IMR-90 (cell line): ENCODE measurements around the gene TPRX2. TPM values are rescaled to one million over a fixed set of nuclear protein-coding genes. Genes with fewer than 3 reads are reported as not detected.

ENCODE experiments used
- ATAC-seq: fragments of 200-7000 bp; cut with Tn5 transposase; 2 replicates; pipeline ENCODE4 v1.9.1; 2020; ENCODE audit warnings: low read depth, mild to moderate bottlenecking, moderate library complexity
- BruUV-seq: library from RNA; stranded (reverse); fragments of 400-500 nt; replicated peaks from 2 replicates; lab custom pipeline; 2021; lab: Mats Ljungman, UMichigan
- CTCF ChIA-PET: fragments of 300-600 bp; formaldehyde crosslinking; extraction: SDS; loops from one replicate; lab custom pipeline; 2021; ENCODE audit warnings: antibody characterized with exemption; lab: Yijun Ruan, JAX
- POLR2A ChIA-PET: fragments of 300-600 bp; sonication (Branson Sonifier 250); formaldehyde crosslinking; loops from one replicate; lab custom pipeline; 2022; ENCODE audit warnings: antibody characterized with exemption; ENCODE audit not compliant: unreplicated experiment; lab: Charles Lee
- DNase-seq: peaks from one replicate; pipeline ENCODE4 v3.0.0; 2013
- H2AFZ ChIP-seq: replicated peaks from 2 replicates; pipeline ENCODE3; 2013; ENCODE audit warnings: low read length, mild to moderate bottlenecking; ENCODE audit not compliant: poor library complexity
- H2AK5ac ChIP-seq: 2 replicates; pipeline ENCODE4 v1.6.1; 2013; ENCODE audit warnings: low read depth, low read length, inconsistent platforms
- H2AK9ac ChIP-seq: replicated peaks from 2 replicates; pipeline ENCODE3; 2013; ENCODE audit warnings: mild to moderate bottlenecking, low read depth, low read length, moderate library complexity; ENCODE audit not compliant: poor library complexity
- H2BK120ac ChIP-seq: 2 replicates; pipeline ENCODE4 v1.6.1; 2013; ENCODE audit warnings: low read depth, low read length, inconsistent platforms
- H2BK15ac ChIP-seq: 3 replicates; pipeline ENCODE4 v1.6.1; 2013; ENCODE audit warnings: low read depth, low read length, inconsistent platforms
- H2BK20ac ChIP-seq: 2 replicates; pipeline ENCODE4 v1.6.1; 2013; ENCODE audit warnings: low read depth, mild to moderate bottlenecking, inconsistent platforms, low read length, moderate library complexity
- H2BK5ac ChIP-seq: 2 replicates; pipeline ENCODE4 v1.6.1; 2013; ENCODE audit warnings: mild to moderate bottlenecking, low read depth, low read length, inconsistent platforms; ENCODE audit not compliant: poor library complexity, severe bottlenecking
- H3K14ac ChIP-seq: replicated peaks from 2 replicates; pipeline ENCODE4 v1.6.1; 2013; ENCODE audit warnings: low read depth, low read length, inconsistent platforms
- H3K18ac ChIP-seq: 2 replicates; pipeline ENCODE4 v1.6.1; 2013; ENCODE audit warnings: low read depth, low read length, control low read depth
- H3K23ac ChIP-seq: 2 replicates; pipeline ENCODE4 v1.6.1; 2013; ENCODE audit warnings: low read depth, low read length, inconsistent platforms
- H3K27ac ChIP-seq: 2 replicates; pipeline ENCODE4 v1.5.1; 2013; ENCODE audit warnings: mild to moderate bottlenecking, control low read depth, low read length; ENCODE audit not compliant: insufficient read depth
- H3K27me3 ChIP-seq: 2 replicates; pipeline ENCODE4 v1.6.1; 2013; ENCODE audit warnings: low read length; ENCODE audit not compliant: control insufficient read depth, insufficient read depth
- H3K36me3 ChIP-seq: 2 replicates; pipeline ENCODE4 v1.6.1; 2013; ENCODE audit warnings: low read length, mixed read lengths; ENCODE audit not compliant: control insufficient read depth, insufficient read depth
- H3K4ac ChIP-seq: 2 replicates; pipeline ENCODE4 v1.6.1; 2013; ENCODE audit warnings: low read depth, low read length, inconsistent platforms
- H3K4me1 ChIP-seq: 2 replicates; pipeline ENCODE4 v1.6.1; 2013; ENCODE audit warnings: low read length, mixed read lengths; ENCODE audit not compliant: control insufficient read depth, insufficient read depth
- H3K4me2 ChIP-seq: 2 replicates; pipeline ENCODE4 v1.6.1; 2013; ENCODE audit warnings: low read depth, mild to moderate bottlenecking, control low read depth, low read length, moderate library complexity
- H3K4me3 ChIP-seq: 2 replicates; pipeline ENCODE4 v1.5.1; 2013; ENCODE audit warnings: low read depth, mild to moderate bottlenecking, control low read depth, low read length, moderate library complexity; ENCODE audit not compliant: insufficient read depth
- H3K56ac ChIP-seq: 2 replicates; pipeline ENCODE4 v1.6.1; 2013; ENCODE audit warnings: low read length, inconsistent platforms; ENCODE audit not compliant: insufficient read depth; ENCODE audit errors: extremely low read depth
- H3K79me1 ChIP-seq, 2 experiments: 2 replicates each; pipeline ENCODE4 v1.6.1; 2013; ENCODE audit warnings: low read length in 2 of 2, inconsistent platforms in 1 of 2, low read depth in 1 of 2
- H3K9ac ChIP-seq: 2 replicates; pipeline ENCODE4 v1.6.1; 2013; ENCODE audit warnings: low read depth, low read length, control low read depth
- H3K9me1 ChIP-seq: 2 replicates; pipeline ENCODE4 v1.6.1; 2013; ENCODE audit warnings: low read length, inconsistent platforms; ENCODE audit not compliant: insufficient read depth
- H3K9me3 ChIP-seq: 2 replicates; pipeline ENCODE4 v1.6.1; 2013; ENCODE audit warnings: low read length; ENCODE audit not compliant: control insufficient read depth, insufficient read depth
- H4K20me1 ChIP-seq: 2 replicates; pipeline ENCODE4 v1.6.1; 2013; ENCODE audit warnings: low read length, inconsistent platforms; ENCODE audit not compliant: insufficient read depth
- H4K5ac ChIP-seq: 2 replicates; pipeline ENCODE4 v1.6.1; 2013; ENCODE audit warnings: mild to moderate bottlenecking, low read depth, low read length, control low read depth
- H4K8ac ChIP-seq, 2 experiments: 2 replicates each; pipeline ENCODE4 v1.6.1; 2013; ENCODE audit warnings: low read depth in 2 of 2, low read length in 2 of 2, control low read depth in 1 of 2, inconsistent platforms in 1 of 2
- H4K91ac ChIP-seq: 2 replicates; pipeline ENCODE4 v1.6.1; 2013; ENCODE audit warnings: low read depth, low read length, inconsistent platforms; ENCODE audit not compliant: insufficient read depth
- BHLHE40 ChIP-seq: fragments of 150-350 bp; IDR thresholded peaks from 2 replicates; pipeline ENCODE4 v1.6.1; 2016; ENCODE audit warnings: mild to moderate bottlenecking, low read depth, low read length
- CEBPB ChIP-seq: IDR thresholded peaks from 2 replicates; pipeline ENCODE4 v1.6.1; 2012; ENCODE audit warnings: low read depth, low read length, improper control_type of control experiment
- CHD1 ChIP-seq: IDR thresholded peaks from 2 replicates; pipeline ENCODE4 v1.6.1; 2012; ENCODE audit warnings: low read depth, low read length, improper control_type of control experiment
- CTCF ChIP-seq: conservative IDR thresholded peaks from 2 replicates; pipeline ENCODE4 v1.5.1; 2012; ENCODE audit warnings: mild to moderate bottlenecking, low read depth, low read length, improper control_type of control experiment
- FOS ChIP-seq: fragments of 150-350 bp; IDR thresholded peaks from 2 replicates; pipeline ENCODE4 v1.6.1; 2016; ENCODE audit warnings: low read depth, low read length
- MAFK ChIP-seq: IDR thresholded peaks from 2 replicates; pipeline ENCODE4 v1.6.1; 2012; ENCODE audit warnings: low read depth, low read length, improper control_type of control experiment
- MAZ ChIP-seq: IDR thresholded peaks from 2 replicates; pipeline ENCODE4 v1.6.1; 2012; ENCODE audit warnings: low read depth, mild to moderate bottlenecking, low read length, improper control_type of control experiment, moderate library complexity, borderline replicate concordance
- NFE2L2 ChIP-seq: fragments of 150-350 bp; IDR thresholded peaks from 2 replicates; pipeline ENCODE4 v1.6.1; 2016; ENCODE audit warnings: low read depth, mild to moderate bottlenecking, low read length
- RAD21 ChIP-seq: IDR thresholded peaks from 2 replicates; pipeline ENCODE4 v1.6.1; 2012; ENCODE audit warnings: low read length, improper control_type of control experiment
- RCOR1 ChIP-seq: IDR thresholded peaks from 2 replicates; pipeline ENCODE4 v1.6.1; 2012; ENCODE audit warnings: mild to moderate bottlenecking, low read length, improper control_type of control experiment; ENCODE audit not compliant: insufficient replicate concordance
- RFX5 ChIP-seq: IDR thresholded peaks from 2 replicates; pipeline ENCODE4 v1.8.0; 2012; ENCODE audit warnings: low read depth, mild to moderate bottlenecking, low read length, moderate library complexity
- SMC3 ChIP-seq: fragments of 150-350 bp; IDR thresholded peaks from 2 replicates; pipeline ENCODE4 v1.6.1; 2016; ENCODE audit warnings: low read depth, mild to moderate bottlenecking, antibody characterized with exemption, low read length, moderate library complexity
- WGBS, 2 experiments: methylation state at CpG; one replicate each; pipeline versions ENCODE4 v1.1.5 to v1.1.7; 2013; ENCODE audit warnings: missing lambda C conversion rate in 2 of 2; ENCODE audit not compliant: insufficient read length in 1 of 2; ENCODE audit errors: extremely low coverage in 2 of 2; 5-methylcytosine and 5-hydroxymethylcytosine counted together
- dilution Hi-C: fragments of 300-500 bp; cut with HindIII; formaldehyde crosslinking; loops from one replicate; pipeline ENCODE4 v1.14.3; 2018; ENCODE audit warnings: low sequenced_read_pairs; ENCODE audit not compliant: unreplicated experiment
- in situ Hi-C: fragments of 300-500 bp; cut with MboI; formaldehyde crosslinking; loops from 3 replicates; pipeline ENCODE4 v1.14.3; 2019; ENCODE audit warnings: low sequenced_read_pairs, inconsistent platforms, mixed read lengths
- intact Hi-C: fragments of 100-400 bp; cut with micrococcal nuclease; formaldehyde crosslinking; loops from 2 replicates; pipeline ENCODE4 v1.10.0; 2022
- polyA plus RNA-seq, 3 experiments: library from polyadenylated mRNA; depleted of rRNA; stranded (reverse); fragments of >200 nt; gene quantifications; 2 replicates each; pipeline ENCODE4 v1.2.3, GENCODE V29; 2012; ENCODE audit warnings: low replicate concordance in 1 of 3
- total RNA-seq: library from RNA; depleted of rRNA; stranded (reverse); fragments of >200 nt; gene quantifications from 2 replicates; pipeline ENCODE4 v1.2.3, GENCODE V29; 2012

Gene TPRX2
- total and polyA plus RNA-seq, 2 of the 4 experiments (the other 2 are of a cell fraction) = not detected

DNA sequence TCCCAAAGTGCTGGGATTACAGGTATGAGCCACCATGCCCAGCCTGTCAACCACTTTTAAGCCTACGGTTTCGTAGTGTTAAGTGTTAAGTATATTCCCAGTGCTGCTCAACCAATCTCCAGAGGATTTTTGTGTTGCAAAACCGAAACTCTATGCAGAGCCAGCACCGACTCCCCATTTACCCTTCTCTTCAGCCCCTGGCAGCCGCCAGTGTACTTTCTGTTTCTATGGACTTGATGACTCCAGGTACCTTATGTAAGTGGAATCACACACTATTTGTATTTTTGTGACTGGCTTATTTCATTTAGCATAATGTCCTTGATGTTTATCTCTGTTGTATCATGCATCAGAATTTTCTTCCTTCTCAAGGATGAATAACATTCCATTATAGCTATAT, 26.0 kb downstream of the TPRX2 start:
- no peak overlapping the region for H2AK9ac ChIP-seq
- no peak overlapping the region for H2BK5ac ChIP-seq
- no peak overlapping the region for H3K56ac ChIP-seq
- no peak overlapping the region for H4K91ac ChIP-seq
- in situ Hi-C loops = no loop called here
- no peak overlapping the region for H2AFZ ChIP-seq
- CTCF ChIA-PET = no interaction called here
- no peaks in the 10 kb centered on the region for H3K9me1 ChIP-seq
- no peaks in the 10 kb centered on the region for H3K79me1 ChIP-seq
- no TSS peak for BruUV-seq
- H2BK20ac ChIP-seq = no peak overlapping the region
- no peak overlapping the region for H3K4ac ChIP-seq
- H3K27me3 ChIP-seq = 0 out of 2 replicates have a peak, but pooled peaks cover 3% of the 10 kb centered on the region
- H3K23ac ChIP-seq = no peak overlapping the region
- no peak overlapping the region for H2BK15ac ChIP-seq
- H4K8ac ChIP-seq = no peak overlapping the region
- H4K20me1 ChIP-seq = no peaks in the 10 kb centered on the region
- H3K27ac ChIP-seq = no peak overlapping the region
- no peaks in the 10 kb centered on the region; the same call in 1 of the 2 replicates for H3K9me3 ChIP-seq
- DNase-seq (no peak), ATAC-seq (no peak)
- intact Hi-C loops = no loop called here
- H3K9ac ChIP-seq = no peak overlapping the region
- H2BK120ac ChIP-seq = no peak overlapping the region
- H3K14ac ChIP-seq = no peak overlapping the region
- dilution Hi-C loops = no loop called here
- no CpG with 5 or more reads among the region's 5 CpGs for WGBS, 2 experiments
- POLR2A ChIA-PET = no interaction called here
- H3K4me1 ChIP-seq = no peaks in the 10 kb centered on the region
- no peaks in the 10 kb centered on the region for H3K36me3 ChIP-seq
- no peak overlapping the region for H3K4me3 ChIP-seq
- TF ChIP-seq BHLHE40 = no peak
- no peak for TF ChIP-seq RAD21
- no peak for TF ChIP-seq MAFK
- TF ChIP-seq CTCF = no peak
- TF ChIP-seq SMC3 = no peak
- TF ChIP-seq NFE2L2 = no peak
- no peak for TF ChIP-seq CEBPB
- TF ChIP-seq CHD1 = no peak
- TF ChIP-seq RFX5 = no peak
- no peak for TF ChIP-seq FOS
- TF ChIP-seq MAZ = no peak
- no peak for TF ChIP-seq RCOR1
- H2AK5ac ChIP-seq = no peak overlapping the region
- H3K18ac ChIP-seq = no peak overlapping the region
- H3K4me2 ChIP-seq = no peak overlapping the region
- no peak overlapping the region for H4K5ac ChIP-seq
